ENCODE data around the gene FBP2.

DNA sequence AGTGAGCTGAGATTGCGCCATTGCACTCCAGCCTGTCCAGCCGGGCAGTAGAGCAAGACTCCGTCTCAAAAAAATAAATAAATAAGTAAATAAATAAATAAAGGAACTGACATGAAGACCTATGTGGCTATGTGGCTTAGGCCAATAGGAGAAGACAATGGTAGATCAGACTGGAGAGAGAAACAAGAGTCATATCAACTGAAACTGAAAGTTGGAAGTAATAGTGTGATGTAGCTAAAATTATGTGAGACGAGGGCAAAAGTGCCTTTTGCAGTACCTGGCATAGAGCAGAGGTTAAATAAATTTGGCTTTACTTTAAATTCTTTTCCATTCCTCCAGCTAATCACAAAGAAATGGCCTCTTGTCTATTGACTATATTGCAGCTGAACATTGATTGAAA, 7.3 kb downstream of the FBP2 start:
- TF ChIP-seq CTCF (IDR thresholded peaks at IDR 0.05) (no peak), POLR2A (IDR thresholded peaks at IDR 0.05) (no peak)
